ENCODE measurements around the gene HLX.

Gene HLX

GRCh38 chr1:220843481-220844011 is 35.7 kb upstream of the HLX start:
- POLR2A ChIA-PET (ENCODE audit: low non-redundant PET) = no interaction called here
- DNase-seq (ENCODE audit: low spot score) = no peak
- TF ChIP-seq CTCF (conservative IDR thresholded peaks at IDR 0.05; ENCODE audit: low read depth) = no peak
- H3K27ac ChIP-seq = no peak overlapping the region
- CTCF ChIA-PET = no interaction called here

GRCh38 chr1:220852408-220852807 is 26.8 kb upstream of the HLX start:
- no peak for DNase-seq (ENCODE audit: low spot score)
- TF ChIP-seq CTCF (conservative IDR thresholded peaks at IDR 0.05; ENCODE audit: low read depth) = no peak
- H3K27ac ChIP-seq = no peak overlapping the region
- POLR2A ChIA-PET (ENCODE audit: low non-redundant PET) = no interaction called here
- CTCF ChIA-PET = interaction anchor here (0.6 kb wide), 1 partner anchor 116 kb away, joined by 3 read pairs; no protein-coding TSS in a partner anchor

GRCh38 chr1:220872296-220872695 is 6.9 kb upstream of the HLX start:
- ChIA-PET CTCF (interaction anchor here (0.7 kb wide), 1 partner anchor 2000 kb away, joined by 3 read pairs; no protein-coding TSS in a partner anchor), POLR2A (ENCODE audit: low non-redundant PET) (no interaction called here)
- no peak for DNase-seq (ENCODE audit: low spot score)
- no peak overlapping the region for H3K27ac ChIP-seq
- no peak for TF ChIP-seq CTCF (conservative IDR thresholded peaks at IDR 0.05; ENCODE audit: low read depth)

- TF ChIP-seq CTCF (conservative IDR thresholded peaks at IDR 0.05; ENCODE audit: low read depth) = no peak
- DNase-seq (ENCODE audit: low spot score) = no peak
- no peak overlapping the region for H3K27ac ChIP-seq
- ChIA-PET CTCF (no interaction called here), POLR2A (ENCODE audit: low non-redundant PET) (no interaction called here)
These were observed 6.2 kb upstream of the HLX start for GRCh38 chr1:220873087-220873486.

GRCh38 chr1:220873868-220874655 is 5.2 kb upstream of the HLX start:
- peak; percentile 55 for DNase-seq (ENCODE audit: low spot score)
- TF ChIP-seq CTCF (conservative IDR thresholded peaks at IDR 0.05; ENCODE audit: low read depth) = peak; percentile 59
- CTCF ChIA-PET = interaction anchor here (0.6 to 1.5 kb wide), 3 partner anchors 329 to 462 kb away, joined by 3 to 5 read pairs (median 4); no protein-coding TSS in a partner anchor
- no peak overlapping the region for H3K27ac ChIP-seq
- POLR2A ChIA-PET (ENCODE audit: low non-redundant PET) = no interaction called here

- no peak overlapping the region for H3K27ac ChIP-seq
- TF ChIP-seq CTCF (conservative IDR thresholded peaks at IDR 0.05; ENCODE audit: low read depth) = no peak
- ChIA-PET CTCF (interaction anchor here (0.7 to 1.5 kb wide), 5 partner anchors 280 to 1580 kb away, joined by 3 to 6 read pairs (median 3); no protein-coding TSS in a partner anchor), POLR2A (ENCODE audit: low non-redundant PET) (no interaction called here)
- DNase-seq (ENCODE audit: low spot score) = no peak
These were observed 4.0 kb upstream of the HLX start for GRCh38 chr1:220875260-220875659.
